ENCODE data around the gene MRPL20.

- TF ChIP-seq CTCF (conservative IDR thresholded peaks at IDR 0.05), result no peak
- TF ChIP-seq EZH2 (IDR thresholded peaks at IDR 0.05; ENCODE audit: low read depth), result no peak
Measured at GRCh38 chr1:1429671-1430073, 22.6 kb upstream of the MRPL20 start.

All from PC-9 (cell line).